AG10803 (cell line): ENCODE results near the gene NOL4L.

ENCODE experiments used
- DNase-seq: peaks from one replicate; pipeline ENCODE4 v3.0.0; 2010; ENCODE audit warnings: low read depth
- H3K4me3 ChIP-seq: 2 replicates; pipeline ENCODE4 v1.5.1; 2011; ENCODE audit warnings: mild to moderate bottlenecking, low read length, control low read depth
- TF ChIP-seq, protein P1 (sequence below): conservative IDR thresholded peaks from 2 replicates; pipeline ENCODE4 v1.5.1; 2011; ENCODE audit warnings: mild to moderate bottlenecking, low read length, control low read depth, inconsistent platforms

The NOL4L gene

DNA sequence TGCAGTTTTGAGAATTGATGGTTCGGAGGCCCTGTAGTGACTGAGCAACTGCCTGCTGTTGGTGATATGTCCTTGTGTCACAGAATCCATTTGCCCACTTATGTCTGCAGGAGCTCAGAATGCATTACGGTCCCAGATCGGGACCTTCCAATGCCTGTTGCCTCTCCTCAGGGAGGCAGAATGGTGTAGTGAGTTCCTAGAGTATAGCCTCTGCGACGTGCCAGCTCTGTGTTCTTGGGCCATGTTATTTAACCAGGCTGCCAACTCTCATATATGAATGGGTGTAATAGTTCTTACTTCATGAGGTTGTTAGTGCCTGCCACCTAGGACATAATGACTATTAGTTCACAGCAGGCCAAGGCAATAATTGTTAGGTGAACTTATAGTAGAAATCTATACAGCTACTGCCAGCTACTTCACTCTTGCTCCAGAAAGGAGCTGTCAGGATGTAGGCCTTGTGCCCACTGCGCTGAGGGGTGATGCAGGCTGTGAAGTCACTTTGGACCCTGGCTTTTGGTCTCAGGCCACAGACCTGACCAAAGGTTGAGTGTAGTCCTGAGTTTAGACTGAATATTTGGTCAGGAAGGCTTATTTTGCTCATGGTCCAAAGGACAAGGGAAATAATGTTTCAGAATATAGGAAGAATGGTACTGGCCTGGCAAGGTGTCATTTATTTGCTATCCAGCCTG, 144.9 kb downstream of the NOL4L start:
- TF ChIP-seq, protein P1, sequence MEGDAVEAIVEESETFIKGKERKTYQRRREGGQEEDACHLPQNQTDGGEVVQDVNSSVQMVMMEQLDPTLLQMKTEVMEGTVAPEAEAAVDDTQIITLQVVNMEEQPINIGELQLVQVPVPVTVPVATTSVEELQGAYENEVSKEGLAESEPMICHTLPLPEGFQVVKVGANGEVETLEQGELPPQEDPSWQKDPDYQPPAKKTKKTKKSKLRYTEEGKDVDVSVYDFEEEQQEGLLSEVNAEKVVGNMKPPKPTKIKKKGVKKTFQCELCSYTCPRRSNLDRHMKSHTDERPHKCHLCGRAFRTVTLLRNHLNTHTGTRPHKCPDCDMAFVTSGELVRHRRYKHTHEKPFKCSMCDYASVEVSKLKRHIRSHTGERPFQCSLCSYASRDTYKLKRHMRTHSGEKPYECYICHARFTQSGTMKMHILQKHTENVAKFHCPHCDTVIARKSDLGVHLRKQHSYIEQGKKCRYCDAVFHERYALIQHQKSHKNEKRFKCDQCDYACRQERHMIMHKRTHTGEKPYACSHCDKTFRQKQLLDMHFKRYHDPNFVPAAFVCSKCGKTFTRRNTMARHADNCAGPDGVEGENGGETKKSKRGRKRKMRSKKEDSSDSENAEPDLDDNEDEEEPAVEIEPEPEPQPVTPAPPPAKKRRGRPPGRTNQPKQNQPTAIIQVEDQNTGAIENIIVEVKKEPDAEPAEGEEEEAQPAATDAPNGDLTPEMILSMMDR, result no peak
- no peak overlapping the region for H3K4me3 ChIP-seq
- no peak for DNase-seq

DNA sequence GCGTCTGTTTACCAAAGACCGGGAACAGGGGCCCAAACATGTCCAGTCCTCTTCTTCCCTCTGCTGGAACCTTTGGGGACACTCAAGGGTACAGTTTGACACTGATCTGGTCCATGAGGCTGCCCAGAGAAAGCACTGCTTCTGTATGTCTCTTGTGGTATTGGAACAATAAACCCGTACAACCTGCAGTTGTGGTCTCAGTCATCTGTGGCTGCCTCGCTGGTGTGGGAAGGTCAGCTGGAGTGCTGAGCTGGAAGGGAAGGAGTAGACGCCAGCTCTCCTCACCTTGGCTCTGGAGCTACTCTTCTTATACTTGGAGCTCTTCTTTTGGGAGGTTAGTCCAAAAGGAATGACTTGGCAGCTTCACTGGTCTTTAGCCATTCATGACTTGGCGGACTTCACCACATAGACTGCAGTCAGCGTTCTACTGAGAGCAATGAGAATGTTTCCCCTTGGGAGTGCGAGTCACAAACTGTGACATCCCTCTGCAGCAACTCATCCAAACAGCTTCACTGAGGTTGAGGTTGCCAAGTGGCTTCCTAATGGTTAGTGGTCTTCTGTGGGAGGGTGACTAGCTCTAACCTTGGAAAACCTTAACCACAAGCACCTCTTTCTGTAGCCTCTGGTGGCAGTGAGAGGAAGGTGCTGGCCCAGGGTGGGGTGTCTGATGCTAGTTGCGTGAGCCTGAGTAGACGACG, 145.9 kb downstream of the NOL4L start:
- no peak overlapping the region for H3K4me3 ChIP-seq
- peak; percentile 90 for DNase-seq
- TF ChIP-seq, protein P1, result peak; percentile 19; the same call in 1 of the 2 replicates

DNA sequence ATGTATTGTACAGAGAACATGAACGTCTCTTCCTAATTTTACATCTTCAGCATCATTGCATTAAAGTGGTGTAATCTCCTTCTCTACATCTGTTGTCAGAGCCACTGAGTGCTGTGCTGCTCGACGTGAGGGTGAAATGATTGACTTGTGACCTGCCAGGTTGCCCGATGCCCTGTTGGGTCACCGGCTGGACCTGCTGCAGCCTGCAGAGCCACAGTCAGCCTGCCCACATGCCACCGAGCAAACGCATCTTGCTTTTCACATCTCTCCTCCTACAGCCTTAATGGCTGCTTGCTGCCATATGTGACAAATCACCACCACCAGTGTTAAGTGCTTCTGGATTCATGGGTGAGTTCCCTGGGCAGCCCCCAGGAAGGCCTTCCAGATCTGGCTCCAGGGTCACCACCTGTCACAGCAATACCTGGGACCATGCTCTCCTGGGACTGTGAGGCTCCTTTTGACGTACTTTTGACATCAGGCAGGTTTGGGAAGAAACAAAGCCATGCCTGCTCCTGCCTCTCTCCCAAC, 146.7 kb downstream of the NOL4L start:
- TF ChIP-seq, protein P1, result no peak

DNA sequence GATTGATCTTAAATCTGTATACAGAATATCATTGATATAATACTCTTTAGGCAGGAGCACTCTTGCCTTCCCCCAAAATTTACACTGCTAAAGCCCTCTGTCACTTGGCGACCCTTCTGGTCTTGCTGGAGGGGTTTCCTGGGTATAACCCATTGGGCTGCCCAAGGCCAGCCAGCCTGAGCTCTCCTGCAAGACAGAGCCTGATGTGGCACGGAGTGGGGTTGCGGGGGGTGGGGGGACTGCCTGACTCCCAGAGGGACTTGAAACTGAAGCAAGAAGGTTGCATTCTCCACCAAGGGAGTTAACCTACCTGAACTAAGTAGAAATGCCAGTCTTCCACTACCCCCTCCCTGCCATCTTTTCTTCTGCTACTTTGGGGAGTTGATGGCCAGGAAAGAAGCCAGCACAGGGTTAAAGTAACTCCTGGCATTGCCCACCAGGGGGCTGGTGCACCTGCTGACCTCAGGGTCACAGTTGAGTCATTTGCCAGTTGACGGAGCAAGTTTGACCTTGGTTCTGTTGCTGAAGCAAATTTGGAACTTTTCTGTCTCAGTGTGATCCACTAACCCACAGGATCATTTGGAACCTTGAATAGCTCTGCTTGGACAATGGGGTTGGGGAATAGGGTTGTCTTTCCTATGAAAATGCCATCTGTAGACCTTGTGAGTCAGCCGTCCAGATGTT, 147.6 kb downstream of the NOL4L start:
- no peak overlapping the region for H3K4me3 ChIP-seq
- DNase-seq, result no peak
- TF ChIP-seq, protein P1, result peak; percentile 9; the same call in 1 of the 2 replicates

More for the DNA sequence above, 146.7 kb downstream of the NOL4L start:
- no peak for DNase-seq
- H3K4me3 ChIP-seq, result no peak overlapping the region

DNA sequence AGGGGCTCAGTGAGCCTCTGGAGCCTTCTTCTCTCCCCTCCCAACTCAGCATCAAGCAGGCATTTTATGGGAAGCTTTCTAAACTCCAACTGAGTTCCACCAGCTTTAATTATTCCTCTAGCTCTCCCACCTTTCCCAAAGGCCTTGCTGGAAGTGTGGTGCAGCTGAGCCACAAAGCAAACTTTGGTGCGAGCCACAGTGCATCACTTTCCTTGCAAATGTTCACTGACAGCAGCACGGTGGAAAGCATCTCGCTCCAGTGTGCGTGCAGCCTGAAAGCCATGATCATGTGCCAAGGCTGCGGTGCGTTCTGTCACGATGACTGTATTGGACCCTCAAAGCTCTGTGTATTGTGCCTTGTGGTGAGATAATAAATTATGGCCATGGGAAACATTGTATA, 148.2 kb downstream of the NOL4L start:
- DNase-seq, result no peak
- TF ChIP-seq, protein P1, result no peak
- H3K4me3 ChIP-seq, result no peak overlapping the region

DNA sequence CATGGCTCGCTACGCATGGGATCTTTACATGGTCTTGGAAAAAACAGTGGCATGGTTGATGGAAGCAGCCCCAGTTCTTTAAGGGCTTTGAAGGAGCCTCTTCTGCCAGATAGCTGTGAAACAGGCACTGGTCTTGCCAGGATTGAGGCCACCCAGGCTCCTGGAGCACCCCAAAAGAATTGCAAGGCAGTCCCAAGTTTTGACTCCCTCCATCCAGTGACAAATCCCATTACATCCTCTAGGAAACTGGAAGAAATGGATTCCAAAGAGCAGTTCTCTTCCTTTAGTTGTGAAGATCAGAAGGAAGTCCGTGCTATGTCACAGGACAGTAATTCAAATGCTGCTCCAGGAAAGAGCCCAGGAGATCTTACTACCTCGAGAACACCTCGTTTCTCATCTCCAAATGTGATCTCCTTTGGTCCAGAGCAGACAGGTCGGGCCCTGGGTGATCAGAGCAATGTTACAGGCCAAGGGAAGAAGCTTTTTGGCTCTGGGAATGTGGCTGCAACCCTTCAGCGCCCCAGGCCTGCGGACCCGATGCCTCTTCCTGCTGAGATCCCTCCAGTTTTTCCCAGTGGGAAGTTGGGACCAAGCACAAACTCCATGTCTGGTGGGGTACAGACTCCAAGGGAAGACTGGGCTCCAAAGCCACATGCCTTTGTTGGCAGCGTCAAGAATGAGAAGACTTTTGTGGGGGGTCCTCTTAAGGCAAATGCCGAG, 148.8 kb downstream of the NOL4L start:
- TF ChIP-seq, protein P1, result no peak
- no peak for DNase-seq
- no peak overlapping the region for H3K4me3 ChIP-seq
